ENCODE results near the gene TLE7.
A peak's percentile ranks its signal among the peaks of the same experiment; 100 is the strongest.

Gene TLE7

GRCh38 chr16:71412270-71413160, 29.3 kb downstream of the TLE7 start:
- FAIRE-seq, result peak; percentile 65

DNA sequence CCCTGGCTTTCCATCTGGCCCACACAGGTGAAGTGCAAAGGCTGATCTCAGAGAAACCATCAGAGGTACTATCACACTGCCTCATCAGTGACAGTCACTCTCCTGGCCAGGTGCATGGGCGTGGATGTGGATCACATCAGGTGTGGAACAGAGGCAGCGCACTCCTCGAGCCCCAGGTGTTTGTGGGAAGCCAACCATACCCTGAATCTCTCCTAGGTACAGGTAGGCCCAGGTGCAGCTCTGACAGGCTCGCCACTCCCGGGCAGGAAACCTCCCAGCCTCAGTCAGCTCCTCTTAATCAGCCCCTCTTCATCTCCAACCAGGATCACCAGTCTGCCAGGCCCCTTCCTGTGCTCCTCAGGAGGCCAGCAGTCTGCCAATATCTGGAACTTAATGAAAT, 31.7 kb downstream of the TLE7 start:
- no peak for FAIRE-seq

DNA sequence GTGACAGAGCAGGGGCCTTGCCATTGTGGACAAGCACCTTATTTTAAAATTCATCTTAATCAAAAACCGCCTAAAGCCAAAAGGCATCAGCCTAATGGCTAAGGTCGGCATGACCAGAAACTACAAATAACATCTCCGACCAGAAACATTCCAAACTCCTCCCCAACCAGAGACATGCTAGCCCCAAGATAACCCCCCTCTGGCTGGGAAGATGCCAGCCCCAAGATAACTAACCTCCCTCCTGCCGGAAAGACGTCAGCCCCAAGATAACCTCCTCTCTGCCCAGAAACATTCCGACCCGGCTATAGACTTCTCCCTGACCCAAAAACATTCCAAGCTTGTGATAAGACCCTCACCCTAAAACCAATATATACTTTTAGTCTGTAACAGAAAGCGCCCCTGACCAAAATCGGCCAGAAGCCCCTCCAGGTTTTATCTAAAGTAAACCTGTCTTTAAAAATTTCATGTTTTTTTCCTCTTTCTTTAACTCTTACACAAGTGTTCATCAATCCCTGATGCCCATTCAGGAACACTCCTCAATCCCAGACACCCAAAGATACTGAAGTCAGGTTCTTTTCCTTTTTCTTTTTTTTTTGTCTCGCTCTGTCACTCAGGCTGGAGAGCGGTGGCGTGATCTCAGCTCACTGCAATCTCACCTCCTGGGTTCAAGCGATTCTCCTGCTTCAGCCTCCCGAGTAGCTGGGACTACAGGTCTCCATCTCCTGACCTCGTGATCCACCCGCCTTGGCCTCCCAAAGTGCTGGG, 32.7 kb downstream of the TLE7 start:
- no peak for FAIRE-seq

DNA sequence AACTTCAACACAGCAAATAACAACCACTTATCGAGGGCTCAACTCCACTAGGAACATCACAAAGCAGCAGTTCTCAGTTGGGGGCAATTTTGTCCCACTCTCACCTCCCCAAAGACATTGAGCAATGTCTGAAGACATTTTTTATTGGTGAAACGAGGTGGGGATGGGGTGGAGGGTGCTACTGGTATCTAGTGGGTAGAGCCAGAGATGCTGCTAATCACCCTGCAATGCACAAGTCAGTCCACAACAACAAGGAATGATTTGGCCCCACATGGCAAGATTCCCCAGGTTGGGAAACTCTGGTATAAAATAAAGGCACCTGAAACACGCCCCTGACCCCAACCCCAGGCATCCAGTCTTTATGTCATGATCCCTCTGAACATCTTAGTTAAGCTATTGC, 33.3 kb downstream of the TLE7 start:
- no peak for FAIRE-seq

GRCh38 chr16:71407731-71408130, 34.1 kb downstream of the TLE7 start:
- no peak for FAIRE-seq

GRCh38 chr16:71406724-71407123, 35.1 kb downstream of the TLE7 start:
- FAIRE-seq, result no peak

- FAIRE-seq, result no peak
Observed at GRCh38 chr16:71406316-71406715, 35.5 kb downstream of the TLE7 start.

DNA sequence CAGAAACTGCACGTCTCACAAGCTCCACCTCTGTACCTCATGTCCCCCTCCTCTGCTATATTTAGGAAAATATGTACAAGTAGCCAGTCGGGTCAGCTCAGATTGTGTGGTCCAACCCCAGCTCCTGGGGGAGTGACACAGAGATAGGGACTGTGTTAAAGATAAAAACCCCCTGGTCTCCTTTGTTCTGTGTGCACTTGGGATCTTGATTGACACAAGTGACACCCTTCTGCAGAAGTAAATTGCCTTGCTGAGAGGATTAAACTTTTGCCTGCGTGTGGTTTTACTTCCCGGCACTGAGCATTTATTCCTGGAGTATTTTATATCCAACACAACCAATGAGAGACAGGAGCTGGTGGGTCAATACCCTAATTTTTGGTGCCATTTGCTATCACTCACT, 37.5 kb downstream of the TLE7 start:
- FAIRE-seq, result no peak

DNA sequence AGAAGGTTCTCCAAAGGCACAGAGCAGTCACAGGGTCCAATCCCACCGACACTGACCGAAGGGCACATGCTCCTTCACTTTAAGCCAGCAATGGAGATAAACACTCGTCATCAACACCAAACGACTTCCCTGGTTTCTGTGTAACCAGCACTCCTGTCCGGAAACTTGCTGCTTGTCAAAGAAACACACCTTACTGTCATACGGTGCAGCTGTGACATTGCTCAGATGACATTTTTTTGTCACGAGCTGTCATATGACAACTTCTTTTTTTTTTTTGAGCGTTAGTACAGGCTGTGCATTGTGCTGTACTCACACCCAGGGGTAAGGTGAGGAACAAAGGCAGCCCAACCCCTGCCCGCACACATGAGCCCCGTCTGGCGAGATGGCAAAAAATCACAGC, 39.2 kb downstream of the TLE7 start:
- no peak for FAIRE-seq

- FAIRE-seq, result no peak
Observed at GRCh38 chr16:71402007-71402406, 39.8 kb downstream of the TLE7 start.

- no peak for FAIRE-seq
Observed at GRCh38 chr16:71399801-71400563, 41.9 kb downstream of the TLE7 start.

- no peak for FAIRE-seq
Observed at GRCh38 chr16:71396594-71396993, 45.3 kb downstream of the TLE7 start.

DNA sequence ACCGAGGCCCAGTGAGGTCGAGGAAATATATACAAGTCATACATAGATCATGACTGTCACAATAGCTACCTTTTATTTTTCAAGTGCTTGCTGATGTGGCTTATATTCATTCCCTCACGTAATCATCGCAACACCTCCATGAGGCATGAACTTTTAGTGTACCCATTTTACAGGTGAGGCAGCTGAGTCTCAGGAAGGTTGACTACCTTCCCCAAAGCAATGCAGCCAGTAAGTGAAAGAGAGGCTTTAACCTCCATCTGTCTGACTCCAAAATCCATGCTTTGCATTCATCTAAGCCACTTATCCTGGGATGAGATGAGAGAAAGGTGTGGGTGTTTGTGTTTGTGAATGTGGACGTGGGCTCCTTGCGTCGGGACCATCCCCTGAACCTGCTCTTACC, 52.5 kb downstream of the TLE7 start:
- FAIRE-seq, result no peak

DNA sequence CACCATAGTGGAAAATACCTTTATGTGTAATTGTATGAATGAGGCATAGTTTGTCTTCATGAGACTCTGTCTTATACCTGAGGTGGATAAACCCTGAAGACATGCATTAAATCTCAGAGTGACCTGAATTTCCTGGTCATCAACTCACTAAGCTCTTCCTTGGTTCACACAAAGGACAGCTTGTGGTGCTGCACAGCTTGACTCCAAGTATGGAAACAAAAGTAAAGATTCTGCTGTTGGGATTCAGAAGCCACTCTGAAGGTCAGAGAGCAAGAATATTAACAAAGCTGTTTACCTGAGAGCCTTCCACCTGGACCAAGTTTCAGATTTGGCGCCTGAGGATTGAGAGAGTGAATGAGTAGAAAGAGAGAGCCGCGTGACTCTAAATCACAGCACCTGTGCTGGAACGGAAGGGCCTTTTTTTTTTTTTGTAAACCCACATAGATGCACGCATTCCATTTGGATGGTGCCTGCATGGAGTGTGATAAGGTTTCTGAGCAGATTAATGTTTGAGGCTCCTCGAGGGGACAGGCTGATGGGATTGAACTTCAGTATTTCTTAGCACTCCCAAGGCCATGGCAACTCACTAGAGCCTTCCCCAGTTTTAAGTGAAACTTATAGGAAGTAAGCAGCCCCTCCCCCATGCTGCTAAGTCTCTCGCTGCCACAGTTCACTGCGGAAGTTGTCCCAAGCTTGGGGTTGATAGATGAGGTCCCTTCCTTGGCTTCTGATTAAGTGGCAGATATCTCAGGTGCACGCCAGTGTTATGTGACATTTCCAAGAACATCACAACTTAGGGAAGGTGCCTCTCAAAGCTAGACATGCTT, 54.6 kb downstream of the TLE7 start:
- no peak for FAIRE-seq

DNA sequence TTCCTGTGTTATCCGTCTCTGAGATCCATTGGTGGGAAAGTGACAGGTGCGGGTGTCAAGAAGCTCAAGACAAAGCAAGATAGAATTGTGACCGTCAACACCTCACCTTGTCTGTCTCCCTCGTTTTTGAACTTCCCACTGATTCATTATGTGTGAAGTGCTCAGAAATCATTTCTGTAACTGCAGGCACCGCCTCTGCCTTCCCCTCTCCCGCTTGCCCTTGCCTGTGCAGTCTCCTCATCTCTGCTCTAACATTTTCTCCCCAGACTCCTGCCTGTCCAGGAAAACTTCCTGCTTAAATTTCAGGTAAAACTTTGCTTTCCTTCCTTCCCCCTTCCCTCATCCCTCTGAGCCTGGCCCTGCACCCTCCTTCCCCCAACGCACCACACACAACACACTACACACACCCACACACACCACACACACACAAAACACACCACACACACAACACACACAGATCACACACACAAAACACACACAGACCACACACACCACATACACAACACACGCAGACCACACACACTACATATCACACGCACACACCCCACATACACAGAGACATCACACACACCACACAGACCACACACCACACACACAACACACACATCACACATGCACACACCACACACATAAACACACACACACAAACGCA, 57.7 kb downstream of the TLE7 start:
- no peak for FAIRE-seq

GRCh38 chr16:71383054-71383773, 58.6 kb downstream of the TLE7 start:
- FAIRE-seq, result no peak

DNA sequence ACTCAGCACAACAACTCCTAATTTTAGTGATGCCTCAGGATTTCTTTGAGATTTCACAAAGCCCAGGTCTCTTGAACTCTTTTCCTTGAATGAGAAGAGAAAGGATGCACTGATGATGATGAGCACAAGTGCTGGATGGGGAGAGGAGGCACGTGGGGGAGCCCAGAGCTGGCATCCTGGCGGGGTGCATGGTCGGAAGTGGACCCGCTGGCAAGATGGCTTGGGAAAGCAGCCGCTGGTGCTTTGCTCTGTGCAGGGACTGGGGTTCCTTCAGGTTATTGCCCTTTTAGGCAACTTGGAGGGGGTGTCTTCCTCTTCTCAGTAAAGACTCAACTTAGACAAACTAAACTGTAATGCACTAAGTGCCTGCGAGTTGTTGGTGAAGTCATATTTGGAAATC, 61.0 kb downstream of the TLE7 start:
- FAIRE-seq, result no peak

Measured in G401.6 (cell line).